ENCODE measurements around the gene MUC15. TPM values are rescaled to one million over a fixed set of nuclear protein-coding genes. Genes with fewer than 3 reads are reported as not detected.

Gene MUC15
- total and polyA plus RNA-seq, 10 of the 15 experiments (the other 5 are each of a cell fraction or from before 2014, with no cell fraction given): 0.03 to 0.86 (median 0.09) TPM; not detected in 6

DNA sequence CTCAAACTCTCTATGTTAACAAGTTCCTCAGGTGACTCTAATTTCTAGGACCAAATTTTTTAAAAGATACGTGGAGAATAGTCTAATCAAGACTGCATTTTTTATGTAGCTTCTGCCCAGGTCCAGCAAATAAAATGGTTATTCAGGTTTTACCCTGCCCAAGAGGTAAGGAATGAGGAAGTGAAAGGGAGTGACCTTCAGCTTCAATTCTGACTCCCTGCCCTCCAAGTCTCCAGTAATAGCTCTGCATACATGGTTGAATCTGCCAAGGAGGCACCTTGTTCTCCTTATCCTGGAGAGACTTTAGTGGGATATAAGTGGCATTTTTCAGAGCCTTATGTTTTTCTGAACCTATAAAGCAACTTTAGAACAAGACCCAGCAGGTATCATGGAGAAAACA, 15.5 kb downstream of the MUC15 start:
- FAIRE-seq: no peak
- Histone ChIP-seq H3K9me3 (replicated peaks; ENCODE audit: control insufficient read depth, insufficient read depth, low read length) (no peaks in the 10 kb centered on the region), H3K27ac (ENCODE audit: control insufficient read depth, insufficient read depth) (no peak overlapping the region), H4K20me1 (ENCODE audit: control insufficient read depth, insufficient read depth) (no peaks in the 10 kb centered on the region), H3K4me1 (ENCODE audit: control insufficient read depth, insufficient read depth, low read length) (no peaks in the 10 kb centered on the region), H3K27me3 (replicated peaks in 1 of 2; ENCODE audit: control insufficient read depth in 2 of 2, insufficient read depth in 2 of 2, low read length in 1 of 2) (no peaks in the 10 kb centered on the region), H3K4me2 (ENCODE audit: control insufficient read depth, insufficient read depth) (no peak overlapping the region), H3K36me3 (ENCODE audit: control insufficient read depth in 2 of 2, insufficient read depth in 2 of 2, low read length in 1 of 2) (no peaks in the 10 kb centered on the region), H3K9ac (ENCODE audit: control insufficient read depth, insufficient read depth, low read length) (no peak overlapping the region), H3K79me2 (ENCODE audit: control insufficient read depth, insufficient read depth, low read length) (no peaks in the 10 kb centered on the region), H3K4me3 (no peak overlapping the region), H2AFZ (ENCODE audit: control insufficient read depth, low read depth, low read length) (no peak overlapping the region)
- peak; percentile 85 for ATAC-seq
- CTCF ChIA-PET: interaction anchor here (0.8 to 2.9 kb wide), 8 partner anchors 10 to 93 kb away, joined by 3 to 13 read pairs (median 4); no protein-coding TSS in a partner anchor
- no TSS peak for BruUV-seq (replicated peaks)
- RAD21 ChIA-PET (ENCODE audit: unreplicated experiment): interaction anchor here (0.9 to 3.4 kb wide), 7 partner anchors 13 to 95 kb away, joined by 4 to 11 read pairs (median 5); partner anchors contain the start of gene MUC15
- SMC1A ChIA-PET (ENCODE audit: uncharacterized antibody, unreplicated experiment): interaction anchor here (0.7 to 4.2 kb wide), 17 partner anchors 11 to 94 kb away, joined by 3 to 23 read pairs (median 9); no protein-coding TSS in a partner anchor
- intact Hi-C loops (cut with micrococcal nuclease; ENCODE audit: unreplicated experiment) (loop anchor here (10.0 kb wide), 1 partner anchor 222 kb away; the partner anchor contains the start of gene ANO3), in situ Hi-C loops (cut with MboI) (loop anchor here (10.0 kb wide), 1 partner anchor 262 kb away; no protein-coding TSS in a partner anchor)
- no peak for DNase-seq (ENCODE audit: low read depth, low spot score)
- POLR2A ChIA-PET: interaction anchor here (0.5 to 1.3 kb wide), 4 partner anchors 24 to 118 kb away, joined by 3 read pairs; no protein-coding TSS in a partner anchor
- WGBS (ENCODE audit: insufficient coverage, insufficient replicate concordance, low lambda C conversion rate, missing lambda C conversion rate): 31% methylated on average over 1 of the region's 1 CpG
- TF ChIP-seq ETV6 (conservative IDR thresholded peaks at IDR 0.05 in 1 of 2, IDR thresholded peaks at IDR 0.05 in 1 of 2; ENCODE audit: borderline replicate concordance in 1 of 2, low read depth in 1 of 2): no peak
- no peak for TF ChIP-seq TARDBP (IDR thresholded peaks at IDR 0.05; ENCODE audit: borderline replicate concordance)
- TF ChIP-seq IKZF1 (conservative IDR thresholded peaks at IDR 0.05): peak; percentile 25; the same call in 1 of the 2 replicates
- peak; percentile 90 for TF ChIP-seq SPI1 (IDR thresholded peaks at IDR 0.05; ENCODE audit: borderline replicate concordance, insufficient read depth, low read depth, low read length)
- TF ChIP-seq, protein P1, sequence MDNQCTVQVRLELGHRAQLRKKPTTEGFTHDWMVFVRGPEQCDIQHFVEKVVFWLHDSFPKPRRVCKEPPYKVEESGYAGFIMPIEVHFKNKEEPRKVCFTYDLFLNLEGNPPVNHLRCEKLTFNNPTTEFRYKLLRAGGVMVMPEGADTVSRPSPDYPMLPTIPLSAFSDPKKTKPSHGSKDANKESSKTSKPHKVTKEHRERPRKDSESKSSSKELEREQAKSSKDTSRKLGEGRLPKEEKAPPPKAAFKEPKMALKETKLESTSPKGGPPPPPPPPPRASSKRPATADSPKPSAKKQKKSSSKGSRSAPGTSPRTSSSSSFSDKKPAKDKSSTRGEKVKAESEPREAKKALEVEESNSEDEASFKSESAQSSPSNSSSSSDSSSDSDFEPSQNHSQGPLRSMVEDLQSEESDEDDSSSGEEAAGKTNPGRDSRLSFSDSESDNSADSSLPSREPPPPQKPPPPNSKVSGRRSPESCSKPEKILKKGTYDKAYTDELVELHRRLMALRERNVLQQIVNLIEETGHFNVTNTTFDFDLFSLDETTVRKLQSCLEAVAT (IDR thresholded peaks at IDR 0.05): no peak
- TF ChIP-seq MYB (IDR thresholded peaks at IDR 0.05; ENCODE audit: borderline replicate concordance, low read depth, low read length): no peak
- TF ChIP-seq, protein P2, sequence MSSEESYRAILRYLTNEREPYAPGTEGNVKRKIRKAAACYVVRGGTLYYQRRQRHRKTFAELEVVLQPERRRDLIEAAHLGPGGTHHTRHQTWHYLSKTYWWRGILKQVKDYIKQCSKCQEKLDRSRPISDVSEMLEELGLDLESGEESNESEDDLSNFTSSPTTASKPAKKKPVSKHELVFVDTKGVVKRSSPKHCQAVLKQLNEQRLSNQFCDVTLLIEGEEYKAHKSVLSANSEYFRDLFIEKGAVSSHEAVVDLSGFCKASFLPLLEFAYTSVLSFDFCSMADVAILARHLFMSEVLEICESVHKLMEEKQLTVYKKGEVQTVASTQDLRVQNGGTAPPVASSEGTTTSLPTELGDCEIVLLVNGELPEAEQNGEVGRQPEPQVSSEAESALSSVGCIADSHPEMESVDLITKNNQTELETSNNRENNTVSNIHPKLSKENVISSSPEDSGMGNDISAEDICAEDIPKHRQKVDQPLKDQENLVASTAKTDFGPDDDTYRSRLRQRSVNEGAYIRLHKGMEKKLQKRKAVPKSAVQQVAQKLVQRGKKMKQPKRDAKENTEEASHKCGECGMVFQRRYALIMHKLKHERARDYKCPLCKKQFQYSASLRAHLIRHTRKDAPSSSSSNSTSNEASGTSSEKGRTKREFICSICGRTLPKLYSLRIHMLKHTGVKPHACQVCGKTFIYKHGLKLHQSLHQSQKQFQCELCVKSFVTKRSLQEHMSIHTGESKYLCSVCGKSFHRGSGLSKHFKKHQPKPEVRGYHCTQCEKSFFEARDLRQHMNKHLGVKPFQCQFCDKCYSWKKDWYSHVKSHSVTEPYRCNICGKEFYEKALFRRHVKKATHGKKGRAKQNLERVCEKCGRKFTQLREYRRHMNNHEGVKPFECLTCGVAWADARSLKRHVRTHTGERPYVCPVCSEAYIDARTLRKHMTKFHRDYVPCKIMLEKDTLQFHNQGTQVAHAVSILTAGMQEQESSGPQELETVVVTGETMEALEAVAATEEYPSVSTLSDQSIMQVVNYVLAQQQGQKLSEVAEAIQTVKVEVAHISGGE (CRISPR knock-in tag; IDR thresholded peaks at IDR 0.05): no peak
